ENCODE data around the gene AGFG1.

Gene AGFG1

DNA sequence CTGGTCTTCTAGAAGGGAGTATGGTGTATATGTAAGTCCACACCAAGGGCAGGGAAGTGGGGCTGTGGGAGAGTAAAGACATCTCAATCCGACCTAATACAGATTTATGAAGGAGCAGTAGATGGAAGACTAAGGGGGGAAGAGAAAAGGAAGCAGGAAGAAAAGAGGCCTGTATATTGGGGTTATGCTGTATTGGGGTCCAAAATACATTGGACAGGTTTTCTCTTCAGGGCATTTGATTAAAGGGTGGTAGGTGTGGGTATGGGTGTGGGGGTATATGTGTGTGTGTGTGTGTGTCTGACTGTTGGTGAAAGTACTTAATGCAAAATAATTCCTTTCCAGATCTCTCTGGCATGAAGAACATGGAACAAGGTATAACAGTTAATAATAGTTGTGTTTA lies 93.1 kb downstream of the AGFG1 start:
- H3K4me1 ChIP-seq (ENCODE audit: control insufficient read depth in 5 of 5, insufficient read depth in 5 of 5, low read length in 5 of 5): peaks cover 0 to 5% (median 0%) of the 10 kb centered on the region in 5 donors
- H3K4me3 ChIP-seq (ENCODE audit: low read depth in 1 of 5, low read length in 5 of 5): no peak overlapping the region
- peaks cover 0 to 12% (median 5%) of the 10 kb centered on the region in 5 donors for H3K36me3 ChIP-seq (ENCODE audit: control insufficient read depth in 5 of 5, insufficient read depth in 5 of 5, low read length in 5 of 5)
- no peaks in the 10 kb centered on the region for H3K27me3 ChIP-seq (ENCODE audit: control insufficient read depth in 5 of 5, insufficient read depth in 4 of 5, low read length in 5 of 5)
- no peak overlapping the region for H3K27ac ChIP-seq (ENCODE audit: low read depth, low read length)
- H3K9me3 ChIP-seq (ENCODE audit: control insufficient read depth in 5 of 5, low read length in 5 of 5): no peaks in the 10 kb centered on the region
- H3K9ac ChIP-seq (ENCODE audit: low read length in 5 of 5): no peak overlapping the region

DNA sequence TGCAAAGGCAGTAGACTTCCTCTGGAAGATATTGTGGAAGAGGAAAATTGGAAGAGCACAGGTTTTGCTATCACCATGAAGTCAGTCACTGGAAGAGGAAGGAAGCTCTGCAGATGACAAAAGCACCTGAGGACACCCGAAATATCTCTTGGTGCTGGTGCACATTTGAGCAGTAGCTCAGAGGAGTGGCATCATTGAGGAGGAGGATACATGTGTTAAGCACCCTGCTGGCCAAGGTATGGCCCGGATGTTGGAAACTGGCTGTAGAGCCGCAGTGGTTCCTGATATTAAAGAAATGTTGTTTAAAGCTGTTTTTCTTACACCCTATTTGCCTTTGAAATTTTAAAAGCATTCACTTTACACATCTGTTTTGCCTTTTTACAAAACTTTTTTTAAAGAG lies 94.1 kb downstream of the AGFG1 start:
- peaks cover 0 to 3% (median 0%) of the 10 kb centered on the region in 5 donors for H3K4me1 ChIP-seq (ENCODE audit: control insufficient read depth in 5 of 5, insufficient read depth in 5 of 5, low read length in 5 of 5)
- H3K9ac ChIP-seq (ENCODE audit: low read length in 5 of 5): no peak overlapping the region
- no peaks in the 10 kb centered on the region for H3K27me3 ChIP-seq (ENCODE audit: control insufficient read depth in 5 of 5, insufficient read depth in 4 of 5, low read length in 5 of 5)
- peaks cover 0 to 12% (median 5%) of the 10 kb centered on the region in 5 donors for H3K36me3 ChIP-seq (ENCODE audit: control insufficient read depth in 5 of 5, insufficient read depth in 5 of 5, low read length in 5 of 5)
- H3K27ac ChIP-seq (ENCODE audit: low read depth, low read length): no peak overlapping the region
- H3K4me3 ChIP-seq (ENCODE audit: low read depth in 1 of 5, low read length in 5 of 5): no peak overlapping the region
- no peaks in the 10 kb centered on the region for H3K9me3 ChIP-seq (ENCODE audit: control insufficient read depth in 5 of 5, low read length in 5 of 5)

DNA sequence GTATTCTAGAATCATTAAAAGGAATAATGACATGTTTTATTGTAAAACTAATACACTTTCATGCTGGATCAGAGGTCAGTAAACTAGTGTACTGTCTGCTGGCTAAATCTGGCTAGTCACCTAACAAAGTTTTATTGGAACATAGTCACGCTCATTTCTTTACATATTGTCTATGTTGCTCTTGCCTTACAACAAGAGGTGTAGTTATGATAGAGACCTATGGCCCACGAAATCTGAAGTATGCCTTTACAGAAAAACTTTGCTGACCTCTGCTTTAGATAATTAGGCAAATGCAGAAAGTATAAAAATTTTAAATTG lies 96.9 kb downstream of the AGFG1 start:
- H3K4me1 ChIP-seq (ENCODE audit: control insufficient read depth in 5 of 5, insufficient read depth in 5 of 5, low read length in 5 of 5): peaks cover 0 to 2% (median 0%) of the 10 kb centered on the region in 5 donors

DNA sequence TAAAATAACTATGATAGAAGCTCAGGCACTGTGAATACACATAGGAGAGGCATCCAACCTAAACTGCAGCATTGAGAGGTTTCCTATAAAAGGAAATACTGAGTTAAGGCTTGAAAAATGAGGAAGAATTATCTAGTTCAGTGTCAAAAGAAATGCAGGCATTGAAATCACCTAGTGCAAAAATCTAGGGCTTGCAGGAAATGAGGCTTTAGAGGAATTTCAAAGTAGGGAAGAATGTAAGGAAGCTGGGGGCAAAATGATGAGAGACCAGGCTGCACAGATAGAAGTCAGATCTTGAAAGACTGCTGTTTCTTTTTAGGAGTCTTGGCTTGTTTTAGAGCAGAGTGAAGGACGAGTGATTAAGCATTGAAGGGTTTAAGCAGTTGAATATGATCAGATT lies 98.7 kb downstream of the AGFG1 start:
- Histone ChIP-seq H3K9me3 (ENCODE audit: control insufficient read depth in 5 of 5, low read length in 5 of 5) (no peaks in the 10 kb centered on the region), H3K4me1 (ENCODE audit: control insufficient read depth in 5 of 5, insufficient read depth in 5 of 5, low read length in 5 of 5) (peaks cover 0 to 2% (median 0%) of the 10 kb centered on the region in 5 donors), H3K27me3 (ENCODE audit: control insufficient read depth in 5 of 5, insufficient read depth in 4 of 5, low read length in 5 of 5) (no peaks in the 10 kb centered on the region), H3K36me3 (ENCODE audit: control insufficient read depth in 5 of 5, insufficient read depth in 5 of 5, low read length in 5 of 5) (peaks cover 0 to 5% (median 3%) of the 10 kb centered on the region in 5 donors), H3K4me3 (ENCODE audit: low read depth in 1 of 5, low read length in 5 of 5) (no peak overlapping the region), H3K27ac (ENCODE audit: low read depth, low read length) (no peak overlapping the region), H3K9ac (ENCODE audit: low read length in 5 of 5) (no peak overlapping the region)

More for the DNA sequence above, 96.9 kb downstream of the AGFG1 start:
- peaks cover 0 to 12% (median 5%) of the 10 kb centered on the region in 5 donors for H3K36me3 ChIP-seq (ENCODE audit: control insufficient read depth in 5 of 5, insufficient read depth in 5 of 5, low read length in 5 of 5)
- no peaks in the 10 kb centered on the region for H3K27me3 ChIP-seq (ENCODE audit: control insufficient read depth in 5 of 5, insufficient read depth in 4 of 5, low read length in 5 of 5)
- no peak overlapping the region for H3K27ac ChIP-seq (ENCODE audit: low read depth, low read length)
- H3K9me3 ChIP-seq (ENCODE audit: control insufficient read depth in 5 of 5, low read length in 5 of 5): no peaks in the 10 kb centered on the region
- no peak overlapping the region for H3K4me3 ChIP-seq (ENCODE audit: low read depth in 1 of 5, low read length in 5 of 5)
- no peak overlapping the region for H3K9ac ChIP-seq (ENCODE audit: low read length in 5 of 5)

DNA sequence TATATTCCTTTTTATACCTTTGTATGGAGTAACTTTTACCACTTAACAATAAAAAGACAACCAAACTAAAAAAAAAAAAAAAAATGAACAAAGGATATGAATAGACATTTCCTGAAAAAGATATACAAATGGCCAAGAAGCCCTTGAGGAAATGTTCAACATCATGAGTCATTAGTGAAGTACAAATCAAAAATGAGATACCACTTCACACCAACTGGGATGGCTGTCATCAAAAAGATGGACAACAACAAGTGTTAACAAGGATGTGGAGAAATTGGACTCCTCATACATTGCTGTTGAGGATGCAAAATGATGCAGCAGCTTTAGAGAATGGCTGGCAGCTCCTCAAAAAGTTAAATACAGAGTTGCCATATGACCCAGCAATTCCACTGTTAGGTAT lies 104.2 kb downstream of the AGFG1 start:
- H3K9me3 ChIP-seq (ENCODE audit: control insufficient read depth in 5 of 5, low read length in 5 of 5): no peaks in the 10 kb centered on the region
- H3K9ac ChIP-seq (ENCODE audit: low read length in 5 of 5): no peak overlapping the region
- H3K4me1 ChIP-seq (ENCODE audit: control insufficient read depth in 5 of 5, insufficient read depth in 5 of 5, low read length in 5 of 5): no peaks in the 10 kb centered on the region
- no peak overlapping the region for H3K27ac ChIP-seq (ENCODE audit: low read depth, low read length)
- H3K27me3 ChIP-seq (ENCODE audit: control insufficient read depth in 5 of 5, insufficient read depth in 4 of 5, low read length in 5 of 5): no peaks in the 10 kb centered on the region
- H3K4me3 ChIP-seq (ENCODE audit: low read depth in 1 of 5, low read length in 5 of 5): no peak overlapping the region
- H3K36me3 ChIP-seq (ENCODE audit: control insufficient read depth in 5 of 5, insufficient read depth in 5 of 5, low read length in 5 of 5): no peaks in the 10 kb centered on the region

DNA sequence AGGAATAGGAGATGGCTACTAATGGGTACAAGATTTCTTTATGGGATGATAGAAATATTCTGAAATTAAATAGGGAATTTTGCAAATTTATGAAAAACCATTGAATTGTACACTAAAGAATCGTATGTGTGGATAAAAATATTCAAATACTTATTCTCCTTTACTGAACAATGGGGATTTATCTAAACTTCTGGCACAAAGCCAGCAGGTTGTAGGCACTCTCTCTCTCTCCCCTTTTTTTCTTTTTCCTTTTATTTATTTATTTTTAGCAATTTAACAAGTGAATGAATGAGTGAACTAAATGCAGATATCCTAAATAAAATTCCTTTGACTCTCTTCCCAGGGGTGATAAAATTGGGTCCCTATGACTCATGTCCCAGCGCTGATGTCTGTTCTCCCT lies 104.9 kb downstream of the AGFG1 start:
- H3K27ac ChIP-seq (ENCODE audit: low read depth, low read length): no peak overlapping the region
- H3K27me3 ChIP-seq (ENCODE audit: control insufficient read depth in 5 of 5, insufficient read depth in 4 of 5, low read length in 5 of 5): no peaks in the 10 kb centered on the region
- no peaks in the 10 kb centered on the region for H3K4me1 ChIP-seq (ENCODE audit: control insufficient read depth in 5 of 5, insufficient read depth in 5 of 5, low read length in 5 of 5)
- no peak overlapping the region for H3K9ac ChIP-seq (ENCODE audit: low read length in 5 of 5)
- no peaks in the 10 kb centered on the region for H3K9me3 ChIP-seq (ENCODE audit: control insufficient read depth in 5 of 5, low read length in 5 of 5)
- H3K4me3 ChIP-seq (ENCODE audit: low read depth in 1 of 5, low read length in 5 of 5): no peak overlapping the region
- no peaks in the 10 kb centered on the region for H3K36me3 ChIP-seq (ENCODE audit: control insufficient read depth in 5 of 5, insufficient read depth in 5 of 5, low read length in 5 of 5)

DNA sequence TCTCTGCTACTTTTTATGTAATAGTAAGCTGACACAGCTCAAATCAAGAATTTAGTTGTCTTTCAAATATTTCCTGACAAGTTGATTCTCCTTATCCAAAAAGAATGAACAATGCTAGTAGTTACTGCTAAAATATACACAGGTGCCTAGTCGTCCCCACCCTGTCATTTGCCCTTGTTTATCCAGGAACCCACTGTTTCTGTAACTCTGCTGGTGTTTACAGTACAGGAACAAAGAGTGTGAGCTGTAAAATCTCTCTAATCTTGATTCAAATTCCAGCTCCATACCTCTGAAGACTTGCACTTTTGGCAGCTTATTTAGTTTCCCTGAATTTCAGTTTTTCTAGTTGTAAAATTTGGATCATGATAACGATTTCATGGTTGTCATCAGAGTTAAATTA lies 105.6 kb downstream of the AGFG1 start:
- no peak overlapping the region for H3K4me3 ChIP-seq (ENCODE audit: low read depth in 1 of 5, low read length in 5 of 5)
- H3K9me3 ChIP-seq (ENCODE audit: control insufficient read depth in 5 of 5, low read length in 5 of 5): peaks cover 0 to 6% (median 3%) of the 10 kb centered on the region in 5 donors
- no peaks in the 10 kb centered on the region for H3K4me1 ChIP-seq (ENCODE audit: control insufficient read depth in 5 of 5, insufficient read depth in 5 of 5, low read length in 5 of 5)
- H3K9ac ChIP-seq (ENCODE audit: low read length in 5 of 5): no peak overlapping the region
- H3K36me3 ChIP-seq (ENCODE audit: control insufficient read depth in 5 of 5, insufficient read depth in 5 of 5, low read length in 5 of 5): no peaks in the 10 kb centered on the region
- H3K27me3 ChIP-seq (ENCODE audit: control insufficient read depth in 5 of 5, insufficient read depth in 4 of 5, low read length in 5 of 5): no peaks in the 10 kb centered on the region
- no peak overlapping the region for H3K27ac ChIP-seq (ENCODE audit: low read depth, low read length)

DNA sequence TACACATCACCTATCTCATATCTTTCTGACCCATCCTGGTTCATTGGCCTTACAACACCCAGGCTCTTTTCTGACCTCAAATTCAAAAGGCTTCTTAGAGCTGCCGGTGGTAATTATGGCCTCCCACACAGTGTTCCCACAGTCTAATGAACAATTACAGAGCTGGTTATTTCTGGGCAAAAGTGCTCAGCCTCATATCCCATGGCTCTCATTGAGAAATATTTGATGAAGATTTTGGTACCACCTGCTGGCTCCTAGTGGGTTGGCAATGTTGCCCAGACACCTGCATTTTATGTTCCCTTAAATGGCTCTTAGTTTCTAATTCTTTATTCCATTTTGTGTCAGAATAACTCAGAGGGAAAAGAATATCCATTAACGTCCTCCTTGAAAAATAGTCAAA lies 106.7 kb downstream of the AGFG1 start:
- no peaks in the 10 kb centered on the region for H3K27me3 ChIP-seq (ENCODE audit: control insufficient read depth in 5 of 5, insufficient read depth in 4 of 5, low read length in 5 of 5)
- H3K9ac ChIP-seq (ENCODE audit: low read length in 5 of 5): no peak overlapping the region
- H3K4me3 ChIP-seq (ENCODE audit: low read depth in 1 of 5, low read length in 5 of 5): no peak overlapping the region
- H3K36me3 ChIP-seq (ENCODE audit: control insufficient read depth in 5 of 5, insufficient read depth in 5 of 5, low read length in 5 of 5): no peaks in the 10 kb centered on the region
- H3K27ac ChIP-seq (ENCODE audit: low read depth, low read length): no peak overlapping the region
- H3K4me1 ChIP-seq (ENCODE audit: control insufficient read depth in 5 of 5, insufficient read depth in 5 of 5, low read length in 5 of 5): no peaks in the 10 kb centered on the region
- peaks cover 0 to 13% (median 7%) of the 10 kb centered on the region in 5 donors for H3K9me3 ChIP-seq (ENCODE audit: control insufficient read depth in 5 of 5, low read length in 5 of 5)

DNA sequence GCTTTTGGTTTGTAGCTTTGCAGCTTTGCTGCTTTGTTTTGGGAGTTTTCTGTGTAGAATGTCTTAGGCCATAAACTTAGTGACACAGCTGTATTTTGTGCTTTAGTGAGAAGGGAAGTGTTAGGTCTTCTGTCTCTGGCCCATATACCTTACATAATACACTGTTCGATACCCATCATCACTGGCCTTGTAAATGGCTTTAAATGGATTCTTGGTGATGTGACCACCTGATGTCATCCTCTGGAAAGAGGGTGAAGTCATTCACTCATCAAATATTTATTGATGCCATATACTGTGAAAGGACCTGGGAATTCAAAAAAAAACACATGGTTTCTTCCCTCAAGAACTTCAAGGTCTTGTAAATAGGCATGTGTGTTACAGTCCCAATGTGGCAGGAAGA lies 107.8 kb downstream of the AGFG1 start:
- no peaks in the 10 kb centered on the region for H3K36me3 ChIP-seq (ENCODE audit: control insufficient read depth in 5 of 5, insufficient read depth in 5 of 5, low read length in 5 of 5)

DNA sequence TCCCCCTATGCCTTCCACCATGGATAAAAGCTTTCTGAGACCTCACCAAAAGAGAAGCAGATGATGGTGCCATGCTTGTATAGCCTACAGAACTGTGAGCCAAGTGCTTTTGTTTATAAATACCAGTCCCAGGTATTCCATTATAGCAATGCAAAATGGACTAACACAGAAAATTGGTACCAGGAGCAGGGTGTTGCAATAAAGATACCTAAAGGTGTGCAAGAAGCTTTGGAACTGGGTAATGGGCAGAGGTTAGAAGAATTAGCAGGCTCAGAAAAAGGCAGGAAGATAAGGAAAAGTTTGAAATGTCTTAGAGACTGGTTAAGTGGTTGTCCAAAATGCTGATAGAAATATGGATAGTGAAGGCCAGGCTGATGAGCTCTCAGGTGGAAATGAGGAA lies 110.4 kb downstream of the AGFG1 start:
- H3K36me3 ChIP-seq (ENCODE audit: control insufficient read depth in 5 of 5, insufficient read depth in 5 of 5, low read length in 5 of 5): no peaks in the 10 kb centered on the region
- no peaks in the 10 kb centered on the region for H3K4me1 ChIP-seq (ENCODE audit: control insufficient read depth in 5 of 5, insufficient read depth in 5 of 5, low read length in 5 of 5)
- H3K9ac ChIP-seq (ENCODE audit: low read length in 5 of 5): no peak overlapping the region
- H3K27me3 ChIP-seq (ENCODE audit: control insufficient read depth in 5 of 5, insufficient read depth in 4 of 5, low read length in 5 of 5): no peaks in the 10 kb centered on the region
- peaks cover 0 to 13% (median 7%) of the 10 kb centered on the region in 5 donors for H3K9me3 ChIP-seq (ENCODE audit: control insufficient read depth in 5 of 5, low read length in 5 of 5)
- no peak overlapping the region for H3K27ac ChIP-seq (ENCODE audit: low read depth, low read length)
- H3K4me3 ChIP-seq (ENCODE audit: low read depth in 1 of 5, low read length in 5 of 5): no peak overlapping the region

More for the DNA sequence above, 107.8 kb downstream of the AGFG1 start:
- no peak overlapping the region for H3K27ac ChIP-seq (ENCODE audit: low read depth, low read length)
- no peaks in the 10 kb centered on the region for H3K27me3 ChIP-seq (ENCODE audit: control insufficient read depth in 5 of 5, insufficient read depth in 4 of 5, low read length in 5 of 5)
- H3K9me3 ChIP-seq (ENCODE audit: control insufficient read depth in 5 of 5, low read length in 5 of 5): peaks cover 0 to 13% (median 7%) of the 10 kb centered on the region in 5 donors
- H3K9ac ChIP-seq (ENCODE audit: low read length in 5 of 5): no peak overlapping the region
- H3K4me1 ChIP-seq (ENCODE audit: control insufficient read depth in 5 of 5, insufficient read depth in 5 of 5, low read length in 5 of 5): no peaks in the 10 kb centered on the region
- no peak overlapping the region for H3K4me3 ChIP-seq (ENCODE audit: low read depth in 1 of 5, low read length in 5 of 5)

Data from subcutaneous abdominal adipose tissue (tissue), 5 donors.